Measurements from ENCODE around the gene LCTL.
"Not testable (repeated sequence)": the region's sequence is repeated elsewhere in the genome, so short reads cannot be mapped to it uniquely, and the experiment has no call there.

The LCTL gene

DNA sequence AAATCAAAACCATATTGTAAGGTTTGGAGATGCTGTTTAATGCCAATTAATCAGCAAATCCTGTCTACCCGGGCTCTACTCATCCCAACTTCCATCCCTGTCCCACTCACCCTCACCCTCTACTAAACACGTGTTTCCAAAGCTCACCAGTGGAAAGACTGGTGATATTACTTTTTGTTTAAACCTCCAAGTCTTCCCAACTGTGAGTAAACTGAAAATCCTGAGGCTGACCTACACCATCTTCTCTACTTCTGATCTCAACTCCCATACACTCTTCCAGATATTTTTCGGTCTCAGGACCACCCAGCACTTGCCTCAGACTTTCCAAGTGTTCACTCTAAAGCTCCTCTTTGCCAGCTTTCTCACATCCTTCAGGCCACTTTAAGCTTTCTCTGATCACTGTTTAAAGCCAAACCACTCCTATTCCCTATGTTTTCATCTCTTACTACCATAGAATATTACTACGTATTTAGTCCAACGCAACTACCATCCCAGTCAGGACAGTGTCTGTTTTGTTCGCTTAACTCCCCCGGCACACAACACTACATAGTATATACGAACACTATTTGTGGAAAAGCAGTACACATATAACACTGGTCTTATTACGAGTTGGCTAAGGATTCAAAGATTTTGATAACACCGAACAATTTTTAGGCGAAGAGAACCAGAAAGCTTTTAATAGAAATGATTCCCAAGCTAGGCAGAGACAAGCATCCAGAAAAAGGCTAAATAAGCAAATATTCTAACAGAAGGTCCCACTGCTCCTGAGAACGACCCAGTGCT, 61.8 kb downstream of the LCTL start:
- ATAC-seq = no peak
- peak overlapping the region; percentile 100 for H3K4me3 Mint-ChIP-seq
- H3K27ac Mint-ChIP-seq = peak overlapping the region; percentile 97
- H3K36me3 Mint-ChIP-seq = peaks cover 46% of the 10 kb centered on the region
- peaks cover 50% of the 10 kb centered on the region for H3K4me1 Mint-ChIP-seq
- H3K9me3 Mint-ChIP-seq = no peaks in the 10 kb centered on the region
- H3K27me3 Mint-ChIP-seq = no peaks in the 10 kb centered on the region

DNA sequence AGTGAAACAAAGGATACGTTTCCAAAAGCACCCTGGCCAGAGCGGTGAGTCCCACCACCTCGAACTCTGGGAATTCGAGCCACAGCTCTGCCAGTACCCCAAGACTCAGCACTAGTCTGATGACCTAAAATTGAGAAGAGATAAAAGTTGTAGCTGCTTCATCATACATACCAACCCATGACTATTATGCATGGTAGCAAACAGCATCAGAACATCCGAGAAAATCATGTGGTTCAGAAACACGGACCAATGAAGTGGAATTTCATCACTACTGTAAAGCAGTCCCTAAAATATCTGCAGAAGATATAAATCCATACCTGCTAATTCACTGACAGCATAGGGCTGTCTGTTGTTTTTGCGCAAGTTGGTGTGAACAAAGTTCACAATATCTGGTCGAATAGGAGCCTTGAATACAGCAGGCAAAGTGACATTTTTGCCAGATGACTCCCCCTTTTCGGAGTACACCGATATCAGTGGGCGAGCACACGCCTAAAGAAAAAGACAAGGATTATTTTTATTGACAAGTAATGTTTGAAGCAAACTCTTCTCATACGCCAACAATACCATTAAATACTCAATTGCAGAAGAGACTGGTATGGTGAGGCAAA, 62.7 kb downstream of the LCTL start:
- not testable (repeated sequence) for ATAC-seq

DNA sequence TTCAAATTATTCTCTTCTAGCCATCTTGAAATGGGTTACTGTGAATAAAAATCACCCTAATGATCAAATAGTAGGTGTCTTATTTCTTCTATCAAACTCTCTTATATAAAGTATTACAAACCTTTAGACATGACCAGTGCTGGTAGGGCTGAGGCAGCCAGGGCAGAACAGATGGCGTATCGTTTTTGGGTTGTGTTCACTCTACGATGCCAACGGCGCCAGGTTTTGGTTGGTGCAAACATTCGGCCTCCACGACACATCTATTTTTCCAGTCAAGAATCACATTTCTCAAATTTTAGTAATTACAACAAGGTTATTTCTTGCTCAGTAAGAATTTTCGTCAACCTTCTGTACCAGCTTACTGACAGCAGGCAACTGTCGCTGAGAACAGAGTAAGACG, 63.3 kb downstream of the LCTL start:
- peak overlapping the region; percentile 97 for H3K27ac Mint-ChIP-seq
- no peaks in the 10 kb centered on the region for H3K27me3 Mint-ChIP-seq
- H3K36me3 Mint-ChIP-seq = peaks cover 55% of the 10 kb centered on the region
- H3K4me1 Mint-ChIP-seq = peaks cover 57% of the 10 kb centered on the region
- peak overlapping the region; percentile 100 for H3K4me3 Mint-ChIP-seq
- H3K9me3 Mint-ChIP-seq = no peaks in the 10 kb centered on the region
- ATAC-seq = no peak

More for the DNA sequence above, 62.7 kb downstream of the LCTL start:
- Mint-ChIP-seq H3K4me1 (peaks cover 52% of the 10 kb centered on the region), H3K4me3 (peak overlapping the region; percentile 100), H3K27ac (peak overlapping the region; percentile 97), H3K36me3 (peaks cover 50% of the 10 kb centered on the region)
- H3K27me3 Mint-ChIP-seq, H3K9me3 Mint-ChIP-seq: not testable (repeated sequence)

DNA sequence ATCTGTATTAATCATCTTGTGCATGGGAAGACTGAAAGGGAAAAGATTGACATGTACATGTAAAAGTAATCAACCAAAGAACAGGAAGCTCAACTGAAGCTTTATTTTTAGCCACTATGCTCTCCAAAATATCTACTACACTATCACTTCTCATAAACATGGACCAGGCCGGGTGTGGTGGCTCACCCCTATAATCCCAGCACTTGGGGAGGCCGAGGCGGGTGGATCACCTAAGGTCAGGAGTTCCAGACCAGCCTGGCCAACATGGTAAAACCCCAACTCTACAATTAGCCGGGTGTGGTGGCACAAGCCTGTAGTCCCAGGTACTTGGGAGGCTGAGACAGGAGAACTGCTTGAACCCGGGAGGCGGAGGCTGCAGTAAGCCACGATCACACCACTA, 65.5 kb downstream of the LCTL start:
- peak overlapping the region; percentile 9 for H3K4me3 Mint-ChIP-seq
- peak overlapping the region; percentile 38 for H3K27ac Mint-ChIP-seq
- peaks cover 55% of the 10 kb centered on the region for H3K36me3 Mint-ChIP-seq
- H3K27me3 Mint-ChIP-seq, H3K9me3 Mint-ChIP-seq, ATAC-seq: not testable (repeated sequence)
- peaks cover 59% of the 10 kb centered on the region for H3K4me1 Mint-ChIP-seq

DNA sequence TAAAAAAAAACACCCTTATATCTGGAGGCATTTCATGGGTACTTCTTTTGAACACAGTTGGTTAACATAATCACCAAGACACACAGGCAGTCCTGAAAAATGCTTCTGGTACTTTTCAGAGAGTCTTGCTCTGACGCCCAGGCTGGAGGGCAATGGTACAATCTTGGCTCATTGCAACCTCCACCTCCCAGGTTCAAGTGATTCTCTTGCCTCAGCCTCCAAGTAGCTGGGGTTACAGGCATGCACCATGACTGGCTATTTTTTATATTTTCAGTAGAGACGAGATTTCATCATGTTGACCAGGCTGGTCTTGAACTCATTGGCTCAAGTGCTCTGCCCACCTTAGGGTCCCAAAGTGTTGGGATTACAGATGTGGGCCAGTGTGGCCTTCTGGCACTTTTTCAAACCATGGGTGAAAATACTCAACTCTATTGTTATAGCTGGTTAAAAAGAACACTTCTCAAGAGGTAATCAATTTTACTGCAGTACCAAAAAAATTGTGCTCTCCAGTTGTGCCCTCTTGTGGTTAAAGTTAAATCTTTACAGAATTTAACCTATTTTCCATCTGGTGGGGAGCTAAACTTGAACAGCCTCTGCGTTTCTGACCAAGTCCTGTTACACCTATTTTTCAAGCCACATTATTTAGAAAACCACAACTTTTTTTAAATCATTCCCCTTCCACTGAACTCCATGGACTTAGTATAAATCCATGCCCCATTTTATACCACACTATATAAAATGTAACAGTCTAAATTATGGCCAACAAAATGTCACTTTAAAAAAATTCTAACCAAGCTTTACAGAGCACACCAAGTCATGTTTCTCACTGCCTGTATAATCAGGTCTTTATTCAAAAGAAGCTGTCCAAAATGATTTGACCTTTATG, 67.1 kb downstream of the LCTL start:
- peaks cover 54% of the 10 kb centered on the region for H3K36me3 Mint-ChIP-seq
- no peaks in the 10 kb centered on the region for H3K27me3 Mint-ChIP-seq
- H3K9me3 Mint-ChIP-seq = no peaks in the 10 kb centered on the region
- H3K27ac Mint-ChIP-seq = peak overlapping the region; percentile 98
- no peak overlapping the region for H3K4me3 Mint-ChIP-seq
- H3K4me1 Mint-ChIP-seq = peaks cover 62% of the 10 kb centered on the region
- ATAC-seq = no peak
